Chondrocyte (in vitro differentiated cells): ENCODE results near the gene MVK. TPM values are rescaled to one million over a fixed set of nuclear protein-coding genes. Genes with fewer than 3 reads are reported as not detected.

ENCODE experiments used
- DNase-seq: peaks from one replicate; pipeline ENCODE4 v3.0.0; 2021; ENCODE audit warnings: mixed read lengths, low spot score
- H3K27ac Mint-ChIP-seq: one replicate; pipeline ENCODE4 v1.8.0; 2021; ENCODE audit warnings: mild to moderate bottlenecking, moderate library complexity, mixed read lengths; ENCODE audit not compliant: unreplicated experiment
- H3K27me3 Mint-ChIP-seq: 2 replicates; pipeline ENCODE4 v1.8.0; 2021; ENCODE audit warnings: low read depth, mixed read lengths
- H3K36me3 Mint-ChIP-seq: 2 replicates; pipeline ENCODE4 v1.8.0; 2021; ENCODE audit warnings: low read depth, mixed read lengths
- H3K4me1 Mint-ChIP-seq: 2 replicates; pipeline ENCODE4 v1.8.0; 2021; ENCODE audit warnings: low read depth, mild to moderate bottlenecking, mixed read lengths
- H3K4me3 Mint-ChIP-seq: one replicate; pipeline ENCODE4 v1.8.0; 2021; ENCODE audit warnings: mild to moderate bottlenecking, moderate library complexity, mixed read lengths; ENCODE audit not compliant: unreplicated experiment
- H3K9me3 Mint-ChIP-seq: 2 replicates; pipeline ENCODE4 v1.8.0; 2021; ENCODE audit warnings: low read depth, mixed read lengths
- total RNA-seq: library from RNA; stranded (reverse); gene quantifications from 3 replicates; pipeline ENCODE4 v1.2.1, GENCODE V29; 2021
- TF ChIP-seq, protein P1 (sequence below): fragments of 200-600 bp; sonication (generic); IDR thresholded peaks from 2 replicates; pipeline ENCODE4 v1.5.0; 2021; ENCODE audit warnings: antibody characterized with exemption, mild to moderate bottlenecking, moderate library complexity

Gene MVK
- total RNA-seq, 1 donor from 2014 or later, result 14.1 TPM

DNA sequence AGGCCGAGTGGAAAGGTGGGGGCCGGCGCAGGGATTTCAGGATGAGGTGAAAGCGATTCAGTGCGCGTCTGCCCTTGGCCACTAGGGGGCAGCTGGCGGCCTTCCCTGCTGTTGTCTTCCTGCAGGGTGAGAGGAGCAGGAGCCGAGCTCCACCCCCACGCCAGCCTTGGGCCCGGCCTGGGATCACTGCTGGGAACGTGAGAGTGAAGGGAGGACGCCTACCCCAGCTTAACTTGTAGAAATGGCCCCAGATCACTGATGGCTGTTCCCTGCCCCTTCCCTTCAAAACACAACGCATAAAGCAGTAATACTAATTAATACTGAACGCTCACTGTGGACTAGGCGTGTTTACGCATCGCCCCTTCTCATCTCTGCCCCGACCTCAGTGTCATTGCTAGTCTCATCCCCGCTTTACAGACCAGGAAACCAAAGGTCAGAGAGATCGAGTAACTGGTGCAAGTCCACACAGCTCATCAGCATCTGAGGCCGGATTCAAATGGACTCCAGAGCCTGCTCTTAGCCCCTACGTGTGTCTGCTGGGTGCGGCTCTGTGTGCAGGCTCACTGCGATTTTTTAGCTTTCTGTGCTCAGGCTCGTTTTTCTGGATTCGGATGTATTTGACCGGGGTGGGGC, 24.3 kb downstream of the MVK start:
- Mint-ChIP-seq H3K4me3 (peak overlapping the region; percentile 41), H3K27ac (no peak overlapping the region)
- TF ChIP-seq, protein P1, sequence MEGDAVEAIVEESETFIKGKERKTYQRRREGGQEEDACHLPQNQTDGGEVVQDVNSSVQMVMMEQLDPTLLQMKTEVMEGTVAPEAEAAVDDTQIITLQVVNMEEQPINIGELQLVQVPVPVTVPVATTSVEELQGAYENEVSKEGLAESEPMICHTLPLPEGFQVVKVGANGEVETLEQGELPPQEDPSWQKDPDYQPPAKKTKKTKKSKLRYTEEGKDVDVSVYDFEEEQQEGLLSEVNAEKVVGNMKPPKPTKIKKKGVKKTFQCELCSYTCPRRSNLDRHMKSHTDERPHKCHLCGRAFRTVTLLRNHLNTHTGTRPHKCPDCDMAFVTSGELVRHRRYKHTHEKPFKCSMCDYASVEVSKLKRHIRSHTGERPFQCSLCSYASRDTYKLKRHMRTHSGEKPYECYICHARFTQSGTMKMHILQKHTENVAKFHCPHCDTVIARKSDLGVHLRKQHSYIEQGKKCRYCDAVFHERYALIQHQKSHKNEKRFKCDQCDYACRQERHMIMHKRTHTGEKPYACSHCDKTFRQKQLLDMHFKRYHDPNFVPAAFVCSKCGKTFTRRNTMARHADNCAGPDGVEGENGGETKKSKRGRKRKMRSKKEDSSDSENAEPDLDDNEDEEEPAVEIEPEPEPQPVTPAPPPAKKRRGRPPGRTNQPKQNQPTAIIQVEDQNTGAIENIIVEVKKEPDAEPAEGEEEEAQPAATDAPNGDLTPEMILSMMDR, result peak; percentile 98

GRCh38 chr12:109598428-109598854, 24.8 kb downstream of the MVK start:
- Mint-ChIP-seq H3K4me3 (no peak overlapping the region), H3K36me3 (no peaks in the 10 kb centered on the region), H3K4me1 (peaks cover 9% of the 10 kb centered on the region), H3K9me3 (no peaks in the 10 kb centered on the region), H3K27me3 (no peaks in the 10 kb centered on the region), H3K27ac (no peak overlapping the region)
- no peak for DNase-seq
- TF ChIP-seq, protein P1, result no peak

More for the DNA sequence above, 24.3 kb downstream of the MVK start:
- H3K27me3 Mint-ChIP-seq, result no peaks in the 10 kb centered on the region
- H3K4me1 Mint-ChIP-seq, result peaks cover 9% of the 10 kb centered on the region
- no peak for DNase-seq
- no peaks in the 10 kb centered on the region for H3K36me3 Mint-ChIP-seq
- H3K9me3 Mint-ChIP-seq, result no peaks in the 10 kb centered on the region

GRCh38 chr12:109599087-109599486, 25.5 kb downstream of the MVK start:
- no peaks in the 10 kb centered on the region for H3K9me3 Mint-ChIP-seq
- H3K27ac Mint-ChIP-seq, result no peak overlapping the region
- H3K27me3 Mint-ChIP-seq, result no peaks in the 10 kb centered on the region
- no peaks in the 10 kb centered on the region for H3K36me3 Mint-ChIP-seq
- H3K4me1 Mint-ChIP-seq, result peaks cover 9% of the 10 kb centered on the region
- TF ChIP-seq, protein P1, result no peak
- H3K4me3 Mint-ChIP-seq, result no peak overlapping the region
- DNase-seq, result no peak

- DNase-seq, result no peak
- no peaks in the 10 kb centered on the region for H3K9me3 Mint-ChIP-seq
- H3K27ac Mint-ChIP-seq, result no peak overlapping the region
- no peaks in the 10 kb centered on the region for H3K27me3 Mint-ChIP-seq
- H3K4me1 Mint-ChIP-seq, result peaks cover 9% of the 10 kb centered on the region
- TF ChIP-seq, protein P1, result no peak
- no peak overlapping the region for H3K4me3 Mint-ChIP-seq
- no peaks in the 10 kb centered on the region for H3K36me3 Mint-ChIP-seq
These were observed 26.9 kb downstream of the MVK start for GRCh38 chr12:109600481-109600880.

DNA sequence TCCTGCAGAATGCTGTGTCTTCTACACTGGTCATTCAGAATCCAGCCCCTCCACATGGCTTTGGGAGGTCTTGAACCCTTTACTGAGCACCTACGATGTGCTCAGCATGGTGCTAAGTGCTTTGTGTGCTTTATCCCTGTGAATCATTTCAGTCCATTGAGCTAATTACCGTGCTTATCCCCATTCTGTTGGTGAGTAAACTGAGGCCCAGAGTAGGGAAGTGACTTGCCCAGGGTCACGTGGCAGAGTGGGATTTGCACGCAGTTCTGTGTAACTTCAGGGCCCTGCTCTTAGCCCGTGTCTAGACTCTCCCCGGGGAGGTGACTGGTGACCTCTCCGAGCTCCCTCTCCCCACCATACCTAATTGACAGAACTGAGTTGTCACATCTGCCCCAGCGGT, 27.4 kb downstream of the MVK start:
- DNase-seq, result no peak
- Mint-ChIP-seq H3K4me1 (peaks cover 9% of the 10 kb centered on the region), H3K4me3 (no peak overlapping the region), H3K27me3 (no peaks in the 10 kb centered on the region), H3K36me3 (no peaks in the 10 kb centered on the region), H3K27ac (no peak overlapping the region), H3K9me3 (no peaks in the 10 kb centered on the region)
- TF ChIP-seq, protein P1, result no peak
